ENCODE data around the gene TSEN2.
"Not testable (repeated sequence)": the region's sequence is repeated elsewhere in the genome, so short reads cannot be mapped to it uniquely, and the experiment has no call there.

The TSEN2 gene

GRCh38 chr3:12447075-12447474 is 37.2 kb upstream of the TSEN2 start:
- Mint-ChIP-seq H3K27me3 (peaks cover 6% of the 10 kb centered on the region), H3K4me1 (ENCODE audit: low read depth) (no peaks in the 10 kb centered on the region), H3K9me3 (ENCODE audit: low read depth) (no peaks in the 10 kb centered on the region), H3K36me3 (no peaks in the 10 kb centered on the region), H3K27ac (no peak overlapping the region), H3K4me3 (no peak overlapping the region)

GRCh38 chr3:12448404-12449202 is 35.7 kb upstream of the TSEN2 start:
- H3K36me3 Mint-ChIP-seq; H3K4me1 Mint-ChIP-seq (ENCODE audit: low read depth); H3K27ac Mint-ChIP-seq; H3K4me3 Mint-ChIP-seq; H3K9me3 Mint-ChIP-seq (ENCODE audit: low read depth); H3K27me3 Mint-ChIP-seq: not testable (repeated sequence)

DNA sequence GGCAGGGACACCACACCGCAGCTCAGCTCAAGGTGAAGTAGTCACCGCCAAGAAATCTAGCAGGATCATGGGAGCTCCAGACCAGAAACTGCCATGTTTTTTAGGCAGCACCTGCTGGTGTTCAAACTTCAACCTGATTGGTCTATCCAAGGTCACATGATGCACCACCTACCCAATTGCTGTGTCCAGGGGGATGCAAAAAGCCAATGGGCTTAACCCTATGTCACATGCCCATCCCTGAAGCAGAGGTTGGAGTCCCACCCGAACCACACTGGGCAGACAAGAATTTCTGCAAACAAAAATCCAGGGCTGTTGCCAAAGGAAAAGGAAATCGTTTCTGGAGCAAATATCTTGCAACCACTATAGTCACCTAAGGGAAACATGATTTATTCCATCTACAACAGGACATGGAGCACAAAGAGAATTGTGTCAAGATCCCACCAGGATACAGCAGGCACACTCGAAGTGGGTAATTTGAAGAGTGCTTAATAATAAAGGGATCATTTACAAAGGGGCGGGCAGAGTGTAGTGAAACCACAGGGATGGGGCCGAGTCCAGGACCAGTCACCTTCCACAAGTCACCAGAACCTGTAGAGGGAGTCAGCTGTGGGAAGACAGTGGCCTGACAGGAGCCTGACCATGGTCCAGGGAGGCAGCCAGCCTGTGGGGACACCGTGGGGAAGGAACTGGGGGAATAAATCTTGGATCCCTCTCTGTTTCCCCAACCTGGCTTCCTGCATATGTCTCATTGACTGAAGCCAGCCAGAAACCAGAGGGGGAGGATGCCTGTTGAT is 34.2 kb upstream of the TSEN2 start:
- Mint-ChIP-seq H3K27ac (no peak overlapping the region), H3K9me3 (ENCODE audit: low read depth) (no peaks in the 10 kb centered on the region)

DNA sequence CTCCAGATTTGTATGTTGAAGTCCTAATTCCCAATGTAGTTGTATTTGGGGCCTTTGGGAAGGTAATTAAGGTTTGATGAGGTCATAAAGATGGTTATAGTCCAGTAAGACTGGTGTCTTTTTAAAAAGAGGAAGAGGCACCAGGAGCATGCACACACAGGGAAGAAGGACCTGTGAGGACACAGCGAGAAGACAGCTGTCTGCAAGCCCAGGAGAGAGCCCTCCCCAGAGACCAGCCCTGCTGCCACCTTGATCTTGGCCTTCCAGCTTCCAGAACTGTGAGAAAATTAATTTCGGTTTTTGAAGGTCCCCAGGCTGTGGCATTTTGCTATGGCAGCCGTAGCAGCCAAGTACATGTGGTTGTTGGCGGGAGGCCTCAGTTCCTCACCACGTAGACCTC is 32.8 kb upstream of the TSEN2 start:
- Mint-ChIP-seq H3K27me3 (no peaks in the 10 kb centered on the region), H3K4me3 (no peak overlapping the region), H3K36me3 (no peaks in the 10 kb centered on the region), H3K27ac (no peak overlapping the region), H3K9me3 (ENCODE audit: low read depth) (no peaks in the 10 kb centered on the region), H3K4me1 (ENCODE audit: low read depth) (no peaks in the 10 kb centered on the region)

More for the DNA sequence above, 34.2 kb upstream of the TSEN2 start:
- Mint-ChIP-seq H3K36me3 (no peaks in the 10 kb centered on the region), H3K4me3 (no peak overlapping the region), H3K4me1 (ENCODE audit: low read depth) (no peaks in the 10 kb centered on the region), H3K27me3 (peaks cover 2% of the 10 kb centered on the region)

- Mint-ChIP-seq H3K4me1 (ENCODE audit: low read depth) (no peaks in the 10 kb centered on the region), H3K36me3 (no peaks in the 10 kb centered on the region), H3K4me3 (no peak overlapping the region), H3K27me3 (no peaks in the 10 kb centered on the region), H3K27ac (no peak overlapping the region), H3K9me3 (ENCODE audit: low read depth) (no peaks in the 10 kb centered on the region)
These were observed 32.3 kb upstream of the TSEN2 start for GRCh38 chr3:12451960-12452359.

DNA sequence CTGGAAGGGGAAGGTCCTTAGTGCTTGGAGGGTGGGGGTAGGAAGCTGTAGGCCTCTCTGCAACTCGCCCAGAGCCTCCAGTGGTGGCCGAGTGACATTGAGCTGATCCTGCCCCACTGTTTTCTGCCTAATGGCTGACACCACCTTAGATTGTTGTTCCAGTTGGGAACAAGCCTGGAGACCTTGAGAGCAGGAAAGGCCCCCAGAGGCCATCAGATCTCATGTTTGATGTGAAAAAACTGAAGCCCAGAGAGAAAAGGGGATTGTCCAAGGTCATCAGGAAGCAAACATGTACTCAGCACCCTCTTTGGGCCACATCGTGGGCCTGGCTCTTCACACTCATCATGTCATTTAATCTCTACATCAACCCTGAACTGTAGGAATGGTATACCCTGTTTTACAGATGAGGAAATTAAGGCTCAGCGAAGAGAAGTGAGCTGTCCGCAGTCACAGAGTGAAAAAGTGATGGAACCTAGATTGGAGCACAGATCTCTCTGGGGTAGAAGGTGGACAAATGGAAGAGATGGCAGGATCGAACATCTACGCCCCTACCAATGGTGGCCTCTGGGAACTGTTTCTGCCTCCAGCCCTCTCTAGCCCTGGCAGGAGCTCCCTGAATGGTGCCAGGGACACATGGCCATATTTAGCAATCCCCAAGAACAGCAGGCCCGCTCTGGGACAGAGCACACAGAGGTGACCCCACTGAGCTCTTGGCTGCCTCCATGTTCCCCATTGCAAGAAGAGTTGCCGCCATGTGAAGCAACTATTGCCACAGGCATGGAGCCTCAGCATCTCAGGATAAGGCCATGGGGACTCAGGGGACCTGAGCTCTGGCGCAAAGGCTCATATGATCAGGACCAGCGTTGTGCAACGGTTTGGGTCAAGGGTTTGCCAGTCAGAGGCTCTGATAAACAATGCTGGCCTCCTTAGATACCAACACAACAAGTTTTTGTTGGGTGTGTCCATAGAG is 31.6 kb upstream of the TSEN2 start:
- Mint-ChIP-seq H3K4me1 (ENCODE audit: low read depth) (no peaks in the 10 kb centered on the region), H3K36me3 (no peaks in the 10 kb centered on the region), H3K27ac (no peak overlapping the region), H3K27me3 (no peaks in the 10 kb centered on the region), H3K4me3 (no peak overlapping the region), H3K9me3 (ENCODE audit: low read depth) (no peaks in the 10 kb centered on the region)

DNA sequence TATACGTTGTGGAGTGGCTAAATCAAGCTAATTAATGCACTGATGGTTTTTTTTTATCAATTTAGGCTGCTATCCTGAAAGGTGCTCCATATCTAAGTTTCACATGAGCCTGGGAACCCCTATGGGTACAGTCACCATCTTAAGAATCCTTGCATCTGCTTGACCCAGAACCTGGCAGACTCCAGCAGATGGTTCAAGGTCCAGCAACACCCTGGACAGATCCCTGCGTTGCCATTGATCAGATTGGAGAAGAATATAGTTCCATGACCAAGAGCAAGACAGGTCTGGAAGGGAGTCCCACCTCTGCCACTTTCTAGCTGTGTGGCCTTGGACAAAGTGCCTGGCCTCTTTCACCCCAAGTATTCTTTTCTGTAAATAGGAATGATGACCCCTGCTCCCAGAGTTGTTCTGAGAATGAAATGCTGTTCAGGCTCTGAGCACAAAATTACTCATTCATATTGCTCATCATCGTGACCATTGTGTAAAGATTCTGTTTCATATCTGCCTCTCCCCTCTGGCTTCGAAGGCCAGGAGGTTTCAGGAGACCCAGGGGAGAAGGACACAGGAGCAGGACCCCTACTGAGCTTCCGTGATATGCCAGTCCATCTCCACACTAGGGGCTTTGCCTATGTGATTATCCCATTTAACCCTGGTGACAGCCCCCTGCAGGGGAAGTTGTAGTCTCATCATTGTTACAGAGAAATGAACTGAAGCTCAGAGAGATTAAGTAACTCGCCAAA is 30.0 kb upstream of the TSEN2 start:
- Mint-ChIP-seq H3K27ac (no peak overlapping the region), H3K4me3 (no peak overlapping the region), H3K36me3 (no peaks in the 10 kb centered on the region), H3K27me3 (no peaks in the 10 kb centered on the region), H3K9me3 (ENCODE audit: low read depth) (no peaks in the 10 kb centered on the region), H3K4me1 (ENCODE audit: low read depth) (no peaks in the 10 kb centered on the region)

DNA sequence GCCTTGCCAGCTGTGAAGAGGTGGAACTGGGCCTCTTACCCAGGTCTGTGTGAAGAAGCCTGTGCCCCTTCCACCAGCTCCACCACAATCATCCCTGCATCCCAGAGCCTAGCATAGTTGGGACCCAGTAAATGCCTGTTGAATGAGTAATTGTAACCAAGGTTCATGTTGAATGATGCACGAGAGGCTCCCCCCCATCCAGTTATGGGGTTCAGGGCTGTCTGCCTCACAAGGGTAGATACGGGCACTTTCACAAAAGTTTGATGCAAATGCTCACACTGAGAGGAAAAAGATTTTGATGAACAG is 29.5 kb upstream of the TSEN2 start:
- no peaks in the 10 kb centered on the region for H3K36me3 Mint-ChIP-seq
- H3K27me3 Mint-ChIP-seq, result no peaks in the 10 kb centered on the region
- H3K9me3 Mint-ChIP-seq (ENCODE audit: low read depth), result no peaks in the 10 kb centered on the region
- H3K27ac Mint-ChIP-seq, result no peak overlapping the region
- H3K4me3 Mint-ChIP-seq, result no peak overlapping the region
- H3K4me1 Mint-ChIP-seq (ENCODE audit: low read depth), result no peaks in the 10 kb centered on the region

- Mint-ChIP-seq H3K9me3 (ENCODE audit: low read depth) (no peaks in the 10 kb centered on the region), H3K27me3 (no peaks in the 10 kb centered on the region), H3K36me3 (no peaks in the 10 kb centered on the region), H3K27ac (no peak overlapping the region), H3K4me1 (ENCODE audit: low read depth) (no peaks in the 10 kb centered on the region), H3K4me3 (no peak overlapping the region)
These were observed 28.5 kb upstream of the TSEN2 start for GRCh38 chr3:12455740-12456139.

- H3K27ac Mint-ChIP-seq, result no peak overlapping the region
- no peaks in the 10 kb centered on the region for H3K27me3 Mint-ChIP-seq
- H3K9me3 Mint-ChIP-seq (ENCODE audit: low read depth), result no peaks in the 10 kb centered on the region
- H3K4me3 Mint-ChIP-seq, result no peak overlapping the region
- H3K4me1 Mint-ChIP-seq (ENCODE audit: low read depth), result no peaks in the 10 kb centered on the region
- no peaks in the 10 kb centered on the region for H3K36me3 Mint-ChIP-seq
These were observed 27.8 kb upstream of the TSEN2 start for GRCh38 chr3:12456441-12456840.

GRCh38 chr3:12457380-12457779 is 26.9 kb upstream of the TSEN2 start:
- not testable (repeated sequence) for H3K36me3 Mint-ChIP-seq; H3K27ac Mint-ChIP-seq; H3K9me3 Mint-ChIP-seq (ENCODE audit: low read depth); H3K4me3 Mint-ChIP-seq; H3K27me3 Mint-ChIP-seq; H3K4me1 Mint-ChIP-seq (ENCODE audit: low read depth)

DNA sequence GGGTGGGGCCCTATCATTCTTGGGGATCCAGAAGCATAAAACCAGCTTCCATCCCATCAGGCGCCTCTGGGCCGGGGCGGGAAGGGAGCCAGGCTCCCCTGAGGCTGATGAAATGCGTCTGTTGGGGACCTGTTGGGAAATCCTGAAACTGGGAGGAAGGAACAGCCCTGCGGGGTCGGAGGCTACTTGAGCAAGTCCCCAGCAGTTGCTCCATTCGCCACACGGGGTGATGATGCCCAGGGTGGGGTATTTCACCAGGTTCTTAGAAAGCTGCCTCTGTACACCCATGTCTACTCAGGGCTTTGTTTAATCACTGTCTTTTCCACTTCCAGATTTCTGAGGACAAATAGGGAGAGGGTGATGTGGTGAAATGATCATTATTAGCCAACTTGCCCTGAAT is 25.4 kb upstream of the TSEN2 start:
- H3K4me3 Mint-ChIP-seq, result no peak overlapping the region
- H3K27ac Mint-ChIP-seq, result no peak overlapping the region
- H3K36me3 Mint-ChIP-seq, result no peaks in the 10 kb centered on the region
- no peaks in the 10 kb centered on the region for H3K9me3 Mint-ChIP-seq (ENCODE audit: low read depth)
- peaks cover 13% of the 10 kb centered on the region for H3K4me1 Mint-ChIP-seq (ENCODE audit: low read depth)
- H3K27me3 Mint-ChIP-seq, result no peaks in the 10 kb centered on the region

DNA sequence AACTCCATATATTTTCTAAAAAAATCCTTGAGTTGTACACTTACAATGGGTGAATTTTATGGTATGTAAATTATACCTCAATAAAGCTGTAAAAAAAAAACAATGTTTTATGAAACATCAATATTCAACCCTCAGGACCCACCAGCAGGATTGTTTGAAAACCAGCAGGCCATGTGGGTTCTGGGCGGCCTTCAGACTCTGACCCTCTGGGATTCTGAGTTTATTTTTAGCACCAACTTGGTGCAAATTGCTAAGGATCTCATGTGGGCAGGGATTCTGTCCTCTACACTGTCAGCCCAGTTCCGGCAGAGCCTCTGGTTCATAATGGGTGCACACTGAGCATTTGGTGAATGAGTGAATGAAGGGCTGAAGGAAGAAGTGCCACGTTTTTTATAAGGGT is 24.2 kb upstream of the TSEN2 start:
- Mint-ChIP-seq H3K4me1 (ENCODE audit: low read depth) (peaks cover 15% of the 10 kb centered on the region), H3K9me3 (ENCODE audit: low read depth) (no peaks in the 10 kb centered on the region), H3K27ac (no peak overlapping the region), H3K36me3 (no peaks in the 10 kb centered on the region), H3K4me3 (no peak overlapping the region), H3K27me3 (no peaks in the 10 kb centered on the region)

DNA sequence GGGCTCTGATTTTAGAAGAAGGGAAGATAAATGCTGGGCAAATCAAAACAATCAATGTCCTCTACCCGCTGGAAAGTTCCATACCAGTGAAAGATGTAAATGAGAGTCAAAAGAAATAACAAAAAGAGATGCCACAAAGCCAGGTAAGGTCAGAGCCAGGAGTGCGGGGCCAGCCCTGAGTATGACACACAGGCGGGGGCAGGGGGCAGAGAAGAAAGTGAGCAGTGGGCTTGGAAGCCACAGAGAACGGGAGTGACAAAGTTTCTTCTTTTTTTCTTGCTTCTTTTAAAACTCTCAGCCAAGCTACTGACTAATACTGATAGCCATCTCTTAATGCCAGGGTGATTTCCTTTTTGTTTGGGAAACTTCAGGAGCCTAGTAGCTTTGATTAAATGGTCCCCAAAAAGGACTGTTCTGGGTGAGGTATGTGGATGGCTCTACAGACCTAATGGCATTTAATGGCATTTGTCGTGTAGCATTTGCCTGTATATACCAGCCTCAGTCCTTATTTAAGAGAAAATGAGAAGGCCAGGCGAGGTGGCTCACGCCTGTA is 23.1 kb upstream of the TSEN2 start:
- peak overlapping the region; percentile 34 for H3K27ac Mint-ChIP-seq
- no peak overlapping the region for H3K4me3 Mint-ChIP-seq
- H3K9me3 Mint-ChIP-seq (ENCODE audit: low read depth), result no peaks in the 10 kb centered on the region
- peaks cover 15% of the 10 kb centered on the region for H3K4me1 Mint-ChIP-seq (ENCODE audit: low read depth)
- H3K27me3 Mint-ChIP-seq, result no peaks in the 10 kb centered on the region
- H3K36me3 Mint-ChIP-seq, result no peaks in the 10 kb centered on the region

Measured in activated naive CD8-positive, alpha-beta T cell (primary cell).